ENCODE results near the gene NOX5.

GRCh38 chr15:69034352-69034751, 19.9 kb downstream of the NOX5 start:
- TF ChIP-seq PBX3 (IDR thresholded peaks at IDR 0.05) (no peak), CTCF (IDR thresholded peaks at IDR 0.05) (no peak), RAD21 (conservative IDR thresholded peaks at IDR 0.05 in 1 of 2, IDR thresholded peaks at IDR 0.05 in 1 of 2) (no peak)

All from A549 (cell line).